ENCODE results near the gene AMBP. TPM values are rescaled to one million over a fixed set of nuclear protein-coding genes. Genes with fewer than 3 reads are reported as not detected.

The AMBP gene
- 6.2 to 9.7 TPM (median 7.3 TPM) in 5 replicates for total RNA-seq (2022; extraction: Qiagen RNA extraction; ENCODE audit: low read depth)

GRCh38 chr9:114078021-114078780 is at the start of gene AMBP:
Gene AMBP, minus strand, starts transcription at chr9:114078300. Its CDS starts 91 bp downstream, at chr9:114078209.

GRCh38 chr9:114098936-114099668 is 21.0 kb upstream of the AMBP start, which contains the start of gene KIF12:
Gene KIF12, minus strand, starts transcription at chr9:114099292. Its CDS starts 16 bp downstream, at chr9:114099276.

Other genes with a start within 250 kb of the AMBP start
- gene ZNF618, start 202.0 kb downstream of the AMBP start, total RNA-seq (2022; extraction: Qiagen RNA extraction; ENCODE audit: low read depth) = 7.6 to 11.8 TPM (median 10.5 TPM) in 5 replicates
- 1.5 to 2.3 TPM (median 2.0 TPM) in 5 replicates for gene KIF12, start 21.0 kb upstream of the AMBP start, total RNA-seq (2022; extraction: Qiagen RNA extraction; ENCODE audit: low read depth)
- 8.5 to 11.8 TPM (median 10.8 TPM) in 5 replicates for gene COL27A1, start 77.2 kb upstream of the AMBP start, total RNA-seq (2022; extraction: Qiagen RNA extraction; ENCODE audit: low read depth)
- not detected in 5 replicates for gene ORM1, start 244.8 kb upstream of the AMBP start, total RNA-seq (2022; extraction: Qiagen RNA extraction; ENCODE audit: low read depth)